GM18909 (cell line): ENCODE data around the gene NOC4L.
"Not testable (repeated sequence)": the region's sequence is repeated elsewhere in the genome, so short reads cannot be mapped to it uniquely, and the experiment has no call there.

Experiments used
- ATAC-seq: cut with Tn5 transposase; IDR thresholded peaks from one replicate; pipeline ENCODE4 v1.9.1; 2021; ENCODE audit warnings: mild to moderate bottlenecking; ENCODE audit not compliant: unreplicated experiment, poor library complexity

The NOC4L gene

DNA sequence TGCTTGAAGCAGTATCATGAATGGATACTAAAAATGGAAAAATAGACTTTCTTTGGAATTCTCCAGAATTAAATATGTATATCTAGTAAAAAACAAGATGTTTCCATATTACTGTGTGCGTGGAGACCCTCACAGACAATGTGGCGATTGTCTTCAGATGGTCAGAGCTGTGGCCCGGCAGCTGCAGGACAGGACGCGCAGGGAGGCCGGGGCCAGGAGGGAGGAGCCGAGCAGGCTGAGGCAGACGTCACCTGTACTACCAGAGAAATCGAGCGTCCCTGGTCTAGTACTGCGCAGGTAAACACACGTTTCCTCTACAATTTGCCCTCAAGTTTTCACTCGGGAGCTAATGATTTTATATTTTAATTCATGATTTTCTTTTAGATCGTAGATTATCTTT is 23.0 kb upstream of the NOC4L start:
- ATAC-seq: no peak

DNA sequence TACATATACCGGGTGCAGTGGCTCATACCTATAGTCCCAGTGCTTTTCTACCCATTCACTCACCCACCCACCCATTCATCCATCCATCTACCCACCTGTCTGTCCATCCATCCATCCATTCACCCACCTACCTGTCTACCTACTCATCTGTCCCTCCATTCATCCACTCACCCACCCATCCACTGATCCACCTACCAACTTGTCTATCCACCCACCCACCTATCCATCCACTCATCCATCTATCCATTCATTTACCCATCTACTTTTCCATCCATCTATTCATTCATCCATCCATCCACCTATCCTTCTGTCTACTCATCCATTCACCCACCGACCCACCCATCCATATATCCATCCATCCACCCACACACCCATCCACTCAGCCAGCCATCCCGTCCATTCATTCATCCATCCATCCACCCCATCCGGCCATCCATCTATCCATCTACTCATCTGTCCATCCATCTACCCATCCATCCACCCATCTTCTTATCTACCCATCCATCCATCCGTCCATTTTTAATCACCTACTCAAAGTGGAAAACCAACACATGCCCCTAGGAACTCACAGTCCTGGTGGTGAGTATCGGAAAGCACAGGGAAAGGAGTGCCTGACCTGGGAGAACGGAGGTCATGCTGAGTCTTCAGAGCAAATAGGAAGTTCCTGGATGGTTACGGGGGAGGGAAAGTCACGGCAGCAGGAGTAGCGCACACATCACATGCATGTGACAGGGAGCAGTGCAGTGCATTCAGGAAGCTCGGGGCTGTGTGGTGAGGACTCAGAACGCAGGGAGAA is 20.1 kb upstream of the NOC4L start:
- ATAC-seq: no peak

DNA sequence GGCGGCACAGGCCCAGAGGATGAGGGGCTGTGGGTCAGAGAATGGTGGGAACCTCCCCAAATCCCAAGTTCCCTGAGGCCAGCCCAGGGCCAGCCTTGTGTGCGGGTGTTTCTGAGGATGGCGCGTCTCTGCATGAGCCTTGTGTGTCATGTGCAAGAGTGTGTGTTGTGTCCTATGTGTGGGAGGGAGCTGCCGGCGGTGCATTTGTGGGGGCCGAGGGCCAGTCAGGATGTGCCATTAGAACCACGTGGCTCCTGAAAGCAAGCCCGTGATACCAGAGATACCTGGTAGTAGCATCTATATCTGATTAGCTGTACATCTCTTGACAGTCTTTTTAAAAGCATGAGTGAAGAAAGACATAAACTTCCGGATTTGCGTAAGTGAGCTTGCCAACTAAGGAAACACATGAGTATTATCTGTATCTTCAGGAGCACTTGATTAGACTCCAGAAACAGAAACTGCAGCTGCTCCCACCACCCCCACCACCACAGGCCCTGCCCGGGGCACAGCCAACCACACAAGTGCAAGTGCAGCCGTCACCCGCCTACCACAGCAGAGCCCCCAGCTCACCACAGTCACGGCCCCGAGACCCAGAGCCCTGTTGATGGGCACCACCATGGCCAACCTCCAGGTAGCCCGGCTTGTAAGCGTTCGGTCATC is 19.4 kb upstream of the NOC4L start:
- ATAC-seq: no peak

DNA sequence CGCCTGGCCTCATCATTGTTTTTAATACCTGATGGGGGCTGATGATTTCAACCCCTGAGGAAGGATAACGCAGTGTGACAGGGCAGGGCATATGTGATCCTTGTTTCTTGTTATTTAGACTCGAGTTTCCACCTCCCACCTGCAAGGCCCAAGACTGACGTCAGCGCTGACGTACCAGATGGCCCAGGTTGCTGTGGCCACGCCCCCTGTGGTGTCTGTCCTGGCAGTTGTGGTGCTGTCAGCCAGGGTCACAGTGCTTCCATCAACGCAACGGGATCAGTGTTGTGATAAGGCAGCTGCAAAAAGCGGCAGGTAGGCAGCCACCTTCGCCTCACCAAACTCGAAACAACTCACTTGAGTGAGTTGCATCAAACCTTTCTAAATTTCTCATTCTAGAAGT is 18.5 kb upstream of the NOC4L start:
- no peak for ATAC-seq

DNA sequence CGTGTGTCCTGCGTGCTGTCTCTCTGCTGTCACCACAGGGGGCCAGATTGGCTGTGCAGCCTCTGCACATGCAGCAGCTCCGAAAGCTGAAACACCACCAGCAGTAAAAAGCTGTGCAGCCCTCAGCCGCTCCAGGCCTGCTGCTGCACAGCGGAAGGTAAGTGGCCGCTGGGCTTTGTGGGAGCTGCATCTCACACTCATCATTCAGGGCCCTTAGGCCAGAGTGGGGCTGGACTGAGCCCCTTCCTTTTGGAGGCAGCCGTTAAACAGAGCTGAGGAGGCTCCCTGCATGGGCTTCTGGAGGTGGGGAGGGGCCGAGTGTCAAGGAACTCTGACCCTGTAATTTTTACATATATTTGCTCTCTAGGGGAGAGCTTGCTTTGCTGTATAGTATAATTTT is 17.2 kb upstream of the NOC4L start:
- no peak for ATAC-seq

DNA sequence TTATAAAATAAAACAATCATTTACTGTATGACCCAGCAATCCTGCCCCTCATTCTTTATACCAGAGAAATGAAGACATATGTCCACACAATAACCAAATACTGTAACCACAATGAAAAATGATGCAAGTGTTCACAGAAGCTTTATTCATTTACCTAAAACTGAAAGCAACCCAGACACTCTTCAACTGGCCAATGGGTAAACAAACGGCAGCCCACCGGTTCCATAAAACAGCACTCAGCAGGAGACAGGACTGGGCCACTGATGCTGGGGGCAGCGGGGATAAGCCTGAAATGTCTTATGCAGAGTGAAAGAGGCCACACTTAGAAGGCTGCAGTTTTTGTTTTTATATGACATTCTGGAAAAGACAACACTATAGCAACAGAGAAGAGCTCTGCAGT is 15.2 kb upstream of the NOC4L start:
- ATAC-seq: no peak

DNA sequence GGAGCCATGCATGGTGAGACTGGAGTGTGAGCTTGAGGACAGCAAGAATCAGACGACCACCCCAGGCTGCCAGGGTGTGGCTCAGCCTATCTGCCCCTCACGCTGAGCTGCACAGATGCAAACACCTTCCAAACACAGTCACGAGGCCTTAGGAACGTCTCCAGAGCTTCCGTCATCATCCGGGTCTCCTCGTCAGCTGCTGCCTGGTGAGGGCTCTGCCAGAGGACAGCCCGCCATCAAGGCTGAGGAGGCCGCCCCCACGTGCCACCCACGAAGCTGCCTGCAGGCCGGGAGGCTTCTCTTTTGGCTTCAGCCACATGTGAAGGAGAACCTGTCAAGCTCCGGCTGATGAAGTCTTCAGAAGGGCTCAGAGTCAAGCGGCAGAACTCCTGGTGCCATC is 13.6 kb upstream of the NOC4L start:
- ATAC-seq: no peak

DNA sequence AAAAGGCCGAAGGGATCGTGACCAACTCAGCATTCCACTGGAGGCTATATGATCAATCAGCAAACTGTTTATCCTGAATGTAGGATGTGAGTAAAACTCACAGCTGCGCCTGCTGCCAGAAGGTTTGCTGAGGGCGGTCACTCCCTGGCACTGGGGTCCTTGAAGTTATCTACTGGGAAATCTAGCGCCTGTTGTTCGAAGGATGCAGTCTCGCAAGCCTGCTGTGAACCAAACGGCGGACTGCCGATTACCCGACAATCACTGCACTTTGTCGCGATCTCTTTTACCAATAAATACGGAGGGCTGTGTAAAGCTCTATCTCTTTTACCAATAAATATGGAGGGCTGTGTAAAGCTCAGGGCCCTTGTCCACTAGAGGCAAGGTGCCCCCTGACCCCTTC is 13.0 kb upstream of the NOC4L start:
- ATAC-seq: no peak

DNA sequence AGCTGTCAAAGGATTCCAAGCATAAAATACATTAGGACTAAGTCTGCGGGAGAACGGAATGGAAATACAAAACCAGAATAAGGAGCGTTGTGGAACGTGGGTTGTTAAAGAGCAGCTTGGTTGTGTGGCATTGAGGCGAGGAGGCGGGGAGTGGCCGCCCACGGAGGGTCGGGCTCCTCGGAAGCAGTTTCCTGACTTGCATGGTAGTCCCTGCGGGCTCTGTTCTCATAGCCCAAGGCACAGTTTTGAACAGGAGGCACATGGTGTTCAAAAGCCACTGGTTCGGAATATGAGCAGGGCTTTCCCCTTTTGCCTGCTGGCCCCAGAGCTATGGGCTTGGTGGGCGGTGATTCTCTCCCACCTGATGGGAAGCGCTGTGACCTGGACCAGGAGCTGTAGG is 12.3 kb upstream of the NOC4L start:
- ATAC-seq: no peak

DNA sequence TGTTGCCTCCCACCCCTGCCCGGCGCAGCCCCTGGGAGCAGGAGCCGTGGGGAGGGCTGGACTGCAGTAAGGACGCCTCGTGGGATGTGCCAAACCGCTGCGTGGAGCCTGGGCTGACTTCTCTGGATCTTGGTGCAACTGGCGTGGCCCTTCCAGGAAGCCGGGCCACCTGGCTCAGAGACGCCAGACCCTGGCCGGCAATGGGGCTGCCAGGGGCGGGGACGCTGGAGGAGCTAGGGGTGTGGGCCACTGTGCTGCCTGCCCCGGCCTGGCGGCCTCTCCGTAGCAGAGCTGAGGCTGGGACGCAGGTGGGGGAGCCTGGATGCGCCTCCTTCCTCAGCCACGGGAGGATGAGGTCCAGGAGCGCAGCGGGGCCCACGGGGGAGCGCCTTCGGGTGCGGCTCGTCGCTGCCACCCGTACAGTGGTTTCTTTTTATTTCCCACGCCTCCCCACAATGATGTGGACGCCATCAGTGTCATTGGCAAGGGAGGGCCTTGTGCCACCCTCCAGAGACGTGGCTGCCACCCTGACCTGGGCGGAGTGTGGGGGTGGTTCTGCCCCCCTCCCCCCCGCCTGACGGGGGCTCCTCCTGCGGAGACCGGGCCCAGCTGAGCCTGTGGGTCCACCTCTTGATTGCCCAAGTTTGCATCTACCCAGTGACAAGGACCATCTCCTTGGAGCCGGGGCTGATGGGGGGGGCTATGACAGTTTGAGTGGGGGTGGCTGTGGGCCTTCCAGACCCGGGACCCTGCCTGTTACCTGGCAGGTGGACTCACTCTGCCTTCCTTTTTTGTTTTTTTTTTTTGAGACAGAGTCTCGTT is 11.4 kb upstream of the NOC4L start:
- no peak for ATAC-seq

DNA sequence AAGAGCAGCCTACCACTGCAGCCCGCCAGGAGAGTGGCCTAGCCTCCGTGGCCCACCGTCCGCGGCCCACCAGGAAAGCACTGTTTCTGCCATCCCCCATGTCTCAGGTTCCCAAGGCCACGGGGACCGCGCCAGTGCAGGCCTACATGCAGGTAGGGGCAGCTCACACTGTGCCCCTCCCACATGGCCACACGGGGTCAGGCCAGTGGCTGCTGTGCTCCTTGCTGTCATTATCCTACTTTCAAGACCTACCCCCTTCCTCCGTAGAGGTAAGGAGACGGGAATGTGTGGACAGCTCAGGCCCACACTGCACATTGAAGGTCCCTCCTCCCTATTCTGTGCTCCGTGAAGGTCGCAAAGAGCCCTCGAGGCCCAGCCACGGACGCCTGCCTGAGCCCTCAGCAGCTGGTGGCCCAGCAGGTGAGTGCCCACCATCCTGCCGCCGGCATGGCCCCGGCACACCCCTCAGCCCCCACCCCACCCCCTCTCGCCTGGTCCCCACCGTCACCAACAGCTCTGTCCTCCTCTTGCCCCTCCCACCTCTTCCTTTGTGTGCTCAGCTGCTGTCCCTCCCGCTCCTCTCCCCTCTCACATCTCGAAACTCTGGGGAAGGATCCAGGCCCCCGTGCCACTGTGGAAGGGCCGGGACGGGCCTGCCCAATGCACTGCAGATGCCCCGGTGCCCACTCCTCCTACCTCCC is 10.2 kb upstream of the NOC4L start:
- ATAC-seq: no peak

DNA sequence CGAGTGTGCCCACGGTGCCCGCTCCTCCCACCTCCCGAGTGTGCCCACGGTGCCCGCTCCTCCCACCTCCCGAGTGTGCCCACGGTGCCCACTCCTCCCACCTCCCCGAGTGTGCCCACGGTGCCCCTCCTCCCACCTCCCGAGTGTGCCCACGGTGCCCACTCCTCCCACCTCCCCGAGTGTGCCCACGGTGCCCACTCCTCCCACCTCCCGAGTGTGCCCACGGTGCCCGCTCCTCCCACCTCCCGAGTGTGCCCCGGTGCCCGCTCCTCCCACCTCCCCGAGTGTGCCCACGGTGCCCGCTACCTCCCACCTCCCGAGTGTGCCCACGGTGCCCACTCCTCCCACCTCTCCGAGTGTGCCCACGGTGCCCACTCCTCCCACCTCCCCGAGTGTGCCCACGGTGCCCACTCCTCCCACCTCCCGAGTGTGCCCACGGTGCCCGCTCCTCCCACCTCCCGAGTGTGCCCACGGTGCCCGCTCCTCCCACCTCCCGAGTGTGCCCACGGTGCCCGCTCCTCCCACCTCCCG is 9.5 kb upstream of the NOC4L start:
- ATAC-seq: not testable (repeated sequence)

DNA sequence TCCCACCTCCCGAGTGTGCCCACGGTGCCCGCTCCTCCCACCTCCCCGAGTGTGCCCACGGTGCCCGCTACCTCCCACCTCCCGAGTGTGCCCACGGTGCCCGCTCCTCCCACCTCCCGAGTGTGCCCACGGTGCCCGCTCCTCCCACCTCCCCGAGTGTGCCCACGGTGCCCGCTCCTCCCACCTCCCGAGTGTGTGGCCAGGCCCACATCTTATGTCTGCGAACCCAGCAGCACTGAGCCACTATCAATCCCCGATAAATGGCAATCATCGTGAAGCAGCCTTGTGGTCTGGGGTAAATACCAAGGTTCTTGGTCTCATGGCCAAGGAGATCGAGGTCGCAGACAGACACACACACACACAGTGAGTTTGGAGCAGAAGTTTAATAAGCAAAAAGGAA is 8.0 kb upstream of the NOC4L start:
- not testable (repeated sequence) for ATAC-seq

DNA sequence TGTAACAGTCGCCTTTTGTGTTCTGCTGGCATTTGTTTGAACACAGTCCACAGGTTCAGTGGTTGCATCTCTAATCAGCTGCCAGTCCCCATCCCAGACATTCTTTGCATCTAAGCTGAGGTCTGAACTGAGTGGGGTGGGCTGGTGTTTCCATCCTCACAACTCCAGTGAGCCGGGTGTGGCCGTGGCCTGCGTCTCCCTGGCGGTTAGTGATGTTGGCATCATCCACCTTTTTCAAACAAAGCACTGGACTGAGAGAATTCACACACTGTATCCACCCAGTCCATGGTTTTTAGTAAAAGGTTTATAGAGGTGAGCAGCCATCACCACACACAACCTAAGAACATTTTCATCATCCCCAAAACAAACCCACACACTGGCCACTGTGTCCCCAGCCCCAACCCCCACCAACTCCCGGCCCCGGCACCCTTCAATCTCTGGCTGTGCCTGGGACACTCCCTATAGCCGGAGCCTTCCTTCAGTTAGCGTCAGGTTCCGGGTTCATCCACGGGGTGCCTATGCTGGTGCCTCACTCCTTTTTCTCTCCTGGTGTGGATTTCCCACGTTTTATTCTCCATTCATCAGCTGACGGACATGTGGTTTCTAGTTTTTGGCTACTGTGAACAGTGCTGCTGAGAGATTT is 6.7 kb upstream of the NOC4L start:
- no peak for ATAC-seq

DNA sequence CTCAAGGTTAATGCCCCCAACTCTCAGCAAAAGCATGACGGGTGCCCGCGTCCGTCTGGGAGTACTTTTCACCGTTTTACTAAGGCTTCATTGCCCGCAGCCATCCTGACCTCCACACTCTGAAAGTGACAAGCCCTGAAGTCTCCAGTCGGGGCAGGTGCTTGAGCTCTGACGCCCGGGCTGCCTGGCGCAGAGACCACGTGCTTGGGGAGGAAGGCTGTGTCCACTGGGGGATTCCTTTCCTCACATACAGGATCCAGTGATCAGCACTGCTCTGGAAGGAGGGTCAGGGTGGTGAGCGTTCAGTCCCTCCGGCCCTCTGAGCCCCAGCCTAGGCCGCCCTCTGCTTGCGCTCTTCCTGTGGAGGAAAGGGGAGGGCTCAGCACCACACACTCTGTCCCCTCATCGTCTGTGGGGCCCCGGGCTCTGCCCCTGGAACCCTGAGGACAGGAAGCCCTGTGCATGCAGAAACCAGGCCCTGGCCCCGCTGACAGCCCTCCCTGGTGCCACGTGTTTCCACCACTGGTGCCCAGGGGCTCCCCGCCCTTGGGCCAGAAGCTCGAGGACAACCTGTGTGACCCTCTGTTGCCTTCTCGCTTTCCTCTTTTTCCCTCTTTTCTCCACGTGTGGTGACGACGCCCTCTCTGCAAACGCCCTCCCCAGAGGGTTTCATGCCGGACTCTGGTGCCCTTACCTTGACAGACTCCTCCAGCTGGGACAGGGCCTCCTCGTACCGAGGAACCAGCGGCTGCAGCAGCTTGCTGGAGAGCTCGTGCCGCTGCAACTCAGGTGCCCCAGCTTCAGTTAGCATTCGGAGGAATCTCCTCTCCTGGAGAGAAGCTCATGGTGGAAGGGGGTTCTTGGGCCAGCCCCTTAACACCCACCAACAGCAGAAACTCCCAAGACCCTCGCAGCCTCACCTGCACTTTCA is 5.1 kb upstream of the NOC4L start:
- ATAC-seq: no peak

DNA sequence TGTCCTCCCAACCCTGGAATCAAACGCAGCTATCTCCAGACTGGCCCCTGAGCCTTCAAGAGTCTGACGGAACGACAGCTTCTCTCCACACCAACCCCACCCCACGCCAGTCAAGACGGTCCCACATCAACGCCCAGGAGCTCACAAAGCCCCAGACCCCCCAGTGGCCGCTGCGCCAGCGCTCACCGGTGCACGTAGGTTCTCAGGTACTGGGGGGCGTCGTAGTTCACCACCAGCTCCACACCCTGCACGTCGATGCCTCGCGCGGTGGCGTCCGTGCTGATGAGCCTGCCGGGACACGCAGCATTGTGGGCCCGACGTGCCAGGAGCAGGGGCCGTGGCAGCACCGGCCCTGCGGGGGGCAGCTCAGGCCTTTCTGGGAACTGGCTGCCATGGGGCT is 4.3 kb upstream of the NOC4L start:
- ATAC-seq: no peak

DNA sequence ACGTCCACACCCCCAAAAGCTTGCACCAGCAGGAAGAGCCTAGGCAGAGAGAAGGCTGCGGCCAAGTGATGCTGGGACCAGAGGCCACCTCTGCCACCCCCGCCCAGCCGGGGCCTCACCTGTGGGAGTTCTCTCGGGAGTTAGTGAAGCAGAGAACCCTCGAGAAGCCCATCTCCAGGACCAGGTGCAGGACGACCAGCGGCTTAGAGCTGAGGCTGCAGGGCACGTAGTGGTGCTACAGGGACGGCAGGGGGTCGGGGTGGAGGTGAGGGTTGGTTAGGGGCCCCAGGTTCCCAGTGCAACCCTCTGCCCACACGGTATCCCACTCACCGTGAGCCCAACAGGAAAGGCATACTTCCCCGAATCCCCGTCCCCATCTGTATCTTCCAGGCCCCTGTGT is 3.8 kb upstream of the NOC4L start:
- ATAC-seq: no peak

DNA sequence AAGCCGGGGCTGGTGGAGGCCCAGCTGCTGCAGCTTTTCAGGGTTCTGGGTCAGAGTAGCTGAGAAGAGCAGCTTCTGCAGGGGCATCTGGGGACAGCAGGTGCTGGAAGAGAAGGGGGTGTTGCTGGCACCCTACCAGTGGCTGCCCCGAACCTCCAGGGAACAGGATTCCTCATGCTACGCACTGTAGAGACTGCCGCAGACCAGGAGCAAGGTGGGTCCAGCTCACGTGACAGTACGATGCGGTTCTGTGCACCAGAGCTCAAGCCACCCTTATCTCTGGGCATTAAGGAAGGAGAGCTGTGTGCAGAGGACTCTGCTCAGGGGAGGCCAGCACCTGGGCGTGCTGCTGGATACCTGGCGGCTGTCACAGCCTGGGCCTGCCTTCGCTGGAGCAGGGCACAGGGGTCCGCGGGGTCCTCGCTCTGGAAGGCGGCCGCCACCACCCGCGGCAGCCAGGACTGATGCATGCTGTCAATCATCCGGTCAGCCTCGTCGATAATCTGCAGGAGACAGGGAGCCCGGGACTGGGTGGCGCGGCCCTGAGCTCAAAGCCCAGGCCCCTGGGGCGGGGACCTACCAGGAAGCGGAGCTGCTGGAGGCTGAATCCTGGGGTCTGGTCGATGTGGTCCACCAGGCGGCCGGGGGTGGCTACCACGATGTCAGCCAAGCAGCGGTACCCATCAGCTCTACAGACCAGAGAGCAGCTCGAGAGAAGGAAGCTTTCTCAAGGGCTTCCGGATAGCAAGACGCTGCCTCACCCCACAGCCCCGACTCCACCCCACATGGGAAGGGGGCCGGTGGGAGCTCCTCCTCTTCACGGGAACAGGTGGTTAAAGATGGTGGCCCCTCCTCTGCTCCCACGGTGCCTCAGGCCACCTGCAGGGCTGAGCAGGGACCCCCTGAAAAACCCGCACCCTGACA is 3.1 kb upstream of the NOC4L start:
- ATAC-seq: no peak
